Peyer's patch (tissue), 4 donors: Measurements from ENCODE around the gene EML1.

Experiments used
- POLR2A ChIP-seq, 2 donors: fragments of 450-650 bp; IDR thresholded peaks; one replicate each; pipeline ENCODE4 v1.5.1; 2017; ENCODE audit warnings: antibody characterized with exemption in 2 of 2, mild to moderate bottlenecking in 2 of 2, moderate library complexity in 2 of 2
- TF ChIP-seq, protein P1 (sequence below), 6 experiments: fragments of 450-650 bp in 4 of 6; fragments of 200-600 bp in 2 of 6; sonication (generic) in 1 of 6; IDR thresholded peaks; one replicate each; pipeline ENCODE4 v1.5.1; 2017 to 2019; ENCODE audit warnings: antibody characterized with exemption in 6 of 6, mild to moderate bottlenecking in 3 of 6, moderate library complexity in 1 of 6

- TF ChIP-seq, protein P1, sequence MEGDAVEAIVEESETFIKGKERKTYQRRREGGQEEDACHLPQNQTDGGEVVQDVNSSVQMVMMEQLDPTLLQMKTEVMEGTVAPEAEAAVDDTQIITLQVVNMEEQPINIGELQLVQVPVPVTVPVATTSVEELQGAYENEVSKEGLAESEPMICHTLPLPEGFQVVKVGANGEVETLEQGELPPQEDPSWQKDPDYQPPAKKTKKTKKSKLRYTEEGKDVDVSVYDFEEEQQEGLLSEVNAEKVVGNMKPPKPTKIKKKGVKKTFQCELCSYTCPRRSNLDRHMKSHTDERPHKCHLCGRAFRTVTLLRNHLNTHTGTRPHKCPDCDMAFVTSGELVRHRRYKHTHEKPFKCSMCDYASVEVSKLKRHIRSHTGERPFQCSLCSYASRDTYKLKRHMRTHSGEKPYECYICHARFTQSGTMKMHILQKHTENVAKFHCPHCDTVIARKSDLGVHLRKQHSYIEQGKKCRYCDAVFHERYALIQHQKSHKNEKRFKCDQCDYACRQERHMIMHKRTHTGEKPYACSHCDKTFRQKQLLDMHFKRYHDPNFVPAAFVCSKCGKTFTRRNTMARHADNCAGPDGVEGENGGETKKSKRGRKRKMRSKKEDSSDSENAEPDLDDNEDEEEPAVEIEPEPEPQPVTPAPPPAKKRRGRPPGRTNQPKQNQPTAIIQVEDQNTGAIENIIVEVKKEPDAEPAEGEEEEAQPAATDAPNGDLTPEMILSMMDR (IDR thresholded peaks at IDR 0.05): no peak
- no peak for TF ChIP-seq POLR2A (IDR thresholded peaks at IDR 0.05)
These were observed 32.4 kb upstream of the EML1 start for GRCh38 chr14:99760817-99761216.
